ENCODE measurements around the gene SCEL. TPM values are rescaled to one million over a fixed set of nuclear protein-coding genes. Genes with fewer than 3 reads are reported as not detected.

Gene SCEL
- polyA plus RNA-seq, 2 donors, result 319 to 528 TPM

GRCh38 chr13:77507931-77508776 lies 27.4 kb upstream of the SCEL start:
- Histone ChIP-seq H3K4me1 (ENCODE audit: control insufficient read depth in 2 of 2, insufficient read depth in 2 of 2, low read length in 1 of 2) (no peaks in the 10 kb centered on the region), H3K36me3 (ENCODE audit: control insufficient read depth in 2 of 2, insufficient read depth in 2 of 2, low read length in 1 of 2) (no peaks in the 10 kb centered on the region), H3K9me3 (ENCODE audit: control insufficient read depth in 2 of 2, insufficient read depth in 1 of 2, low read depth in 1 of 2, low read length in 1 of 2) (no peaks in the 10 kb centered on the region), H3K27ac (ENCODE audit: low read depth in 2 of 2, low read length in 1 of 2) (peak overlapping the region in 1 of 2 donors; percentile 12), H3K27me3 (ENCODE audit: control insufficient read depth in 1 of 2, insufficient read depth in 2 of 2, low read length in 2 of 2) (no peaks in the 10 kb centered on the region), H3K4me3 (ENCODE audit: low read depth in 1 of 2, low read length in 2 of 2) (no peak overlapping the region)
- 24 to 30% methylated on average over 5 of the region's 5 CpGs for WGBS, 2 donors

GRCh38 chr13:77508959-77509620 lies 26.4 kb upstream of the SCEL start:
- peak overlapping the region in 1 of 2 donors; percentile 39 for H3K27ac ChIP-seq (ENCODE audit: low read depth in 2 of 2, low read length in 1 of 2)
- H3K4me3 ChIP-seq (ENCODE audit: low read depth in 1 of 2, low read length in 2 of 2), result no peak overlapping the region
- H3K27me3 ChIP-seq (ENCODE audit: control insufficient read depth in 1 of 2, insufficient read depth in 2 of 2, low read length in 2 of 2), result no peaks in the 10 kb centered on the region
- 19 to 40% methylated on average over 4 of the region's 4 CpGs for WGBS, 2 donors
- no peaks in the 10 kb centered on the region for H3K36me3 ChIP-seq (ENCODE audit: control insufficient read depth in 2 of 2, insufficient read depth in 2 of 2, low read length in 1 of 2)
- no peaks in the 10 kb centered on the region for H3K4me1 ChIP-seq (ENCODE audit: control insufficient read depth in 2 of 2, insufficient read depth in 2 of 2, low read length in 1 of 2)
- H3K9me3 ChIP-seq (ENCODE audit: control insufficient read depth in 2 of 2, insufficient read depth in 1 of 2, low read depth in 1 of 2, low read length in 1 of 2), result peaks cover 0 to 2% of the 10 kb centered on the region in 2 donors

GRCh38 chr13:77510156-77510555 lies 25.4 kb upstream of the SCEL start:
- Histone ChIP-seq H3K4me3 (ENCODE audit: low read depth in 1 of 2, low read length in 2 of 2) (no peak overlapping the region), H3K27me3 (ENCODE audit: control insufficient read depth in 1 of 2, insufficient read depth in 2 of 2, low read length in 2 of 2) (no peaks in the 10 kb centered on the region), H3K36me3 (ENCODE audit: control insufficient read depth in 2 of 2, insufficient read depth in 2 of 2, low read length in 1 of 2) (no peaks in the 10 kb centered on the region), H3K4me1 (ENCODE audit: control insufficient read depth in 2 of 2, insufficient read depth in 2 of 2, low read length in 1 of 2) (no peaks in the 10 kb centered on the region), H3K9me3 (ENCODE audit: control insufficient read depth in 2 of 2, insufficient read depth in 1 of 2, low read depth in 1 of 2, low read length in 1 of 2) (peaks cover 0 to 2% of the 10 kb centered on the region in 2 donors), H3K27ac (ENCODE audit: low read depth in 2 of 2, low read length in 1 of 2) (peak overlapping the region in 1 of 2 donors; percentile 10)
- 93 to 98% methylated on average over 3 of the region's 3 CpGs for WGBS, 2 donors

GRCh38 chr13:77511552-77511951 lies 24.0 kb upstream of the SCEL start:
- H3K27ac ChIP-seq (ENCODE audit: low read depth in 2 of 2, low read length in 1 of 2), result no peak overlapping the region
- H3K4me1 ChIP-seq (ENCODE audit: control insufficient read depth in 2 of 2, insufficient read depth in 2 of 2, low read length in 1 of 2), result no peaks in the 10 kb centered on the region
- H3K36me3 ChIP-seq (ENCODE audit: control insufficient read depth in 2 of 2, insufficient read depth in 2 of 2, low read length in 1 of 2), result no peaks in the 10 kb centered on the region
- peaks cover 0 to 2% of the 10 kb centered on the region in 2 donors for H3K9me3 ChIP-seq (ENCODE audit: control insufficient read depth in 2 of 2, insufficient read depth in 1 of 2, low read depth in 1 of 2, low read length in 1 of 2)
- WGBS, 2 donors, result 71 to 75% methylated on average over 5 of the region's 5 CpGs
- H3K27me3 ChIP-seq (ENCODE audit: control insufficient read depth in 1 of 2, insufficient read depth in 2 of 2, low read length in 2 of 2), result no peaks in the 10 kb centered on the region
- H3K4me3 ChIP-seq (ENCODE audit: low read depth in 1 of 2, low read length in 2 of 2), result no peak overlapping the region

- Histone ChIP-seq H3K27ac (ENCODE audit: low read depth in 2 of 2, low read length in 1 of 2) (no peak overlapping the region), H3K27me3 (ENCODE audit: control insufficient read depth in 1 of 2, insufficient read depth in 2 of 2, low read length in 2 of 2) (no peaks in the 10 kb centered on the region), H3K4me3 (ENCODE audit: low read depth in 1 of 2, low read length in 2 of 2) (no peak overlapping the region), H3K9me3 (ENCODE audit: control insufficient read depth in 2 of 2, insufficient read depth in 1 of 2, low read depth in 1 of 2, low read length in 1 of 2) (peaks cover 0 to 2% of the 10 kb centered on the region in 2 donors), H3K4me1 (ENCODE audit: control insufficient read depth in 2 of 2, insufficient read depth in 2 of 2, low read length in 1 of 2) (no peaks in the 10 kb centered on the region), H3K36me3 (ENCODE audit: control insufficient read depth in 2 of 2, insufficient read depth in 2 of 2, low read length in 1 of 2) (no peaks in the 10 kb centered on the region)
- WGBS, 2 donors, result 80 to 90% methylated on average over 2 of the region's 2 CpGs
Measured at GRCh38 chr13:77513719-77514335, 21.7 kb upstream of the SCEL start.

- no peaks in the 10 kb centered on the region for H3K4me1 ChIP-seq (ENCODE audit: control insufficient read depth in 2 of 2, insufficient read depth in 2 of 2, low read length in 1 of 2)
- H3K27me3 ChIP-seq (ENCODE audit: control insufficient read depth in 1 of 2, insufficient read depth in 2 of 2, low read length in 2 of 2), result no peaks in the 10 kb centered on the region
- H3K9me3 ChIP-seq (ENCODE audit: control insufficient read depth in 2 of 2, insufficient read depth in 1 of 2, low read depth in 1 of 2, low read length in 1 of 2), result peaks cover 0 to 2% of the 10 kb centered on the region in 2 donors
- 55 to 97% methylated on average over 1 of the region's 1 CpG for WGBS, 2 donors
- no peak overlapping the region for H3K27ac ChIP-seq (ENCODE audit: low read depth in 2 of 2, low read length in 1 of 2)
- no peaks in the 10 kb centered on the region for H3K36me3 ChIP-seq (ENCODE audit: control insufficient read depth in 2 of 2, insufficient read depth in 2 of 2, low read length in 1 of 2)
- no peak overlapping the region for H3K4me3 ChIP-seq (ENCODE audit: low read depth in 1 of 2, low read length in 2 of 2)
Measured at GRCh38 chr13:77514336-77514726, 21.2 kb upstream of the SCEL start.

GRCh38 chr13:77515785-77516184 lies 19.7 kb upstream of the SCEL start:
- H3K4me3 ChIP-seq (ENCODE audit: low read depth in 1 of 2, low read length in 2 of 2), result no peak overlapping the region
- peaks cover 0 to 2% of the 10 kb centered on the region in 2 donors for H3K9me3 ChIP-seq (ENCODE audit: control insufficient read depth in 2 of 2, insufficient read depth in 1 of 2, low read depth in 1 of 2, low read length in 1 of 2)
- no peak overlapping the region for H3K27ac ChIP-seq (ENCODE audit: low read depth in 2 of 2, low read length in 1 of 2)
- no peaks in the 10 kb centered on the region for H3K27me3 ChIP-seq (ENCODE audit: control insufficient read depth in 1 of 2, insufficient read depth in 2 of 2, low read length in 2 of 2)
- H3K36me3 ChIP-seq (ENCODE audit: control insufficient read depth in 2 of 2, insufficient read depth in 2 of 2, low read length in 1 of 2), result no peaks in the 10 kb centered on the region
- WGBS, 2 donors, result 73 to 76% methylated on average over 2 of the region's 2 CpGs
- no peaks in the 10 kb centered on the region for H3K4me1 ChIP-seq (ENCODE audit: control insufficient read depth in 2 of 2, insufficient read depth in 2 of 2, low read length in 1 of 2)

- WGBS, 2 donors, result 62 to 64% methylated on average over 4 of the region's 4 CpGs
- no peaks in the 10 kb centered on the region for H3K4me1 ChIP-seq (ENCODE audit: control insufficient read depth in 2 of 2, insufficient read depth in 2 of 2, low read length in 1 of 2)
- H3K27ac ChIP-seq (ENCODE audit: low read depth in 2 of 2, low read length in 1 of 2), result peak overlapping the region in 1 of 2 donors; percentile 48
- peaks cover 0 to 2% of the 10 kb centered on the region in 2 donors for H3K9me3 ChIP-seq (ENCODE audit: control insufficient read depth in 2 of 2, insufficient read depth in 1 of 2, low read depth in 1 of 2, low read length in 1 of 2)
- no peaks in the 10 kb centered on the region for H3K27me3 ChIP-seq (ENCODE audit: control insufficient read depth in 1 of 2, insufficient read depth in 2 of 2, low read length in 2 of 2)
- no peak overlapping the region for H3K4me3 ChIP-seq (ENCODE audit: low read depth in 1 of 2, low read length in 2 of 2)
- H3K36me3 ChIP-seq (ENCODE audit: control insufficient read depth in 2 of 2, insufficient read depth in 2 of 2, low read length in 1 of 2), result no peaks in the 10 kb centered on the region
Measured at GRCh38 chr13:77516342-77516789, 19.1 kb upstream of the SCEL start.

- no peaks in the 10 kb centered on the region for H3K4me1 ChIP-seq (ENCODE audit: control insufficient read depth in 2 of 2, insufficient read depth in 2 of 2, low read length in 1 of 2)
- no peak overlapping the region for H3K4me3 ChIP-seq (ENCODE audit: low read depth in 1 of 2, low read length in 2 of 2)
- H3K27ac ChIP-seq (ENCODE audit: low read depth in 2 of 2, low read length in 1 of 2), result no peak overlapping the region
- no peaks in the 10 kb centered on the region for H3K36me3 ChIP-seq (ENCODE audit: control insufficient read depth in 2 of 2, insufficient read depth in 2 of 2, low read length in 1 of 2)
- H3K9me3 ChIP-seq (ENCODE audit: control insufficient read depth in 2 of 2, insufficient read depth in 1 of 2, low read depth in 1 of 2, low read length in 1 of 2), result peaks cover 0 to 2% of the 10 kb centered on the region in 2 donors
- no peaks in the 10 kb centered on the region for H3K27me3 ChIP-seq (ENCODE audit: control insufficient read depth in 1 of 2, insufficient read depth in 2 of 2, low read length in 2 of 2)
Measured at GRCh38 chr13:77518266-77518665, 17.2 kb upstream of the SCEL start.

Measured in esophagus (tissue), 2 donors.